H1 (cell line): Measurements from ENCODE around the gene CDR2L. TPM values are rescaled to one million over a fixed set of nuclear protein-coding genes. Genes with fewer than 3 reads are reported as not detected.

Experiments used
- ASH2L ChIP-seq: fragments of 200-600, 300-600 bp; sonication (generic); IDR thresholded peaks from one replicate; pipeline ENCODE4 v1.7.1; 2017; ENCODE audit warnings: low read length
- BRCA1 ChIP-seq: IDR thresholded peaks from 2 replicates; pipeline ENCODE4 v1.6.1; 2012; ENCODE audit warnings: low read depth, low read length, improper control_type of control experiment
- CEBPB ChIP-seq: IDR thresholded peaks from 2 replicates; pipeline ENCODE4 v1.6.1; 2012; ENCODE audit warnings: low read depth, low read length
- CHD1 ChIP-seq: IDR thresholded peaks from 2 replicates; pipeline ENCODE4 v1.6.1; 2012; ENCODE audit warnings: low read depth, low read length, improper control_type of control experiment
- FOSL1 ChIP-seq: IDR thresholded peaks from 2 replicates; pipeline ENCODE4 v1.6.1; 2011; ENCODE audit warnings: mild to moderate bottlenecking, low read depth, low read length, moderate library complexity; ENCODE audit not compliant: insufficient read depth
- GABPA ChIP-seq: IDR thresholded peaks from 2 replicates; pipeline ENCODE4 v1.6.1; 2011; ENCODE audit warnings: mild to moderate bottlenecking, low read length, moderate library complexity, borderline replicate concordance; ENCODE audit not compliant: insufficient read depth
- HDAC2 ChIP-seq, 2 experiments: fragments of 300-600 bp in 1 of 2; sonication (generic) in 1 of 2; IDR thresholded peaks; 2 replicates each; pipeline ENCODE4 v1.6.1; 2011 to 2012; ENCODE audit warnings: low read depth in 2 of 2, low read length in 2 of 2, mild to moderate bottlenecking in 2 of 2, moderate library complexity in 2 of 2, borderline replicate concordance in 1 of 2, inconsistent platforms in 1 of 2
- JUN ChIP-seq: IDR thresholded peaks from 2 replicates; pipeline ENCODE4 v1.6.1; 2011; ENCODE audit warnings: low read depth, mild to moderate bottlenecking, improper control_type of control experiment, low read length
- KDM4A ChIP-seq: IDR thresholded peaks from one replicate; pipeline ENCODE4 v1.7.1; 2012; ENCODE audit warnings: low read depth, mild to moderate bottlenecking, moderate library complexity, low read length, inconsistent platforms; ENCODE audit not compliant: severe bottlenecking
- KDM5A ChIP-seq: fragments of 200-600 bp; IDR thresholded peaks from 2 replicates; pipeline ENCODE4 v1.7.1; 2012; ENCODE audit warnings: mild to moderate bottlenecking, low read length, inconsistent platforms, mixed read lengths
- RAD21 ChIP-seq, 2 experiments: IDR thresholded peaks in 1 of 2; conservative IDR thresholded peaks in 1 of 2; 2 replicates each; pipeline ENCODE4 v1.6.1; 2011; ENCODE audit warnings: low read depth in 2 of 2, low read length in 2 of 2, improper control_type of control experiment in 1 of 2, inconsistent platforms in 1 of 2, mild to moderate bottlenecking in 1 of 2, moderate library complexity in 1 of 2
- SAP30 ChIP-seq: fragments of 300-600 bp; sonication (generic); IDR thresholded peaks from 2 replicates; pipeline ENCODE4 v1.7.1; 2012; ENCODE audit warnings: low read length, moderate library complexity, mild to moderate bottlenecking, inconsistent platforms; ENCODE audit not compliant: insufficient read depth, insufficient replicate concordance
- SIX5 ChIP-seq: IDR thresholded peaks from 2 replicates; pipeline ENCODE4 v1.6.1; 2011; ENCODE audit warnings: mild to moderate bottlenecking, low read depth, low read length
- SRF ChIP-seq: IDR thresholded peaks from 2 replicates; pipeline ENCODE4 v1.6.1; 2011; ENCODE audit warnings: mild to moderate bottlenecking, low read depth, low read length, moderate library complexity
- TAF7 ChIP-seq: optimal IDR thresholded peaks from 2 replicates; pipeline ENCODE3; 2011; ENCODE audit warnings: low read depth, mild to moderate bottlenecking, inconsistent platforms, low read length, moderate library complexity, borderline replicate concordance
- TCF12 ChIP-seq: IDR thresholded peaks from 2 replicates; pipeline ENCODE4 v1.6.1; 2011; ENCODE audit warnings: low read depth, mild to moderate bottlenecking, low read length
- TEAD4 ChIP-seq: IDR thresholded peaks from 2 replicates; pipeline ENCODE4 v1.6.1; 2012; ENCODE audit warnings: low read depth, low read length, inconsistent platforms, mixed read lengths
- polyA plus RNA-seq, 7 experiments: library from polyadenylated mRNA; depleted of rRNA in 3 of 7; stranded (reverse) in 5 of 7; unstranded in 2 of 7; fragments of >200 nt in 5 of 7; fragments of 200-250 nt in 2 of 7; gene quantifications; 1 replicate in 5 of 7; 2 replicates in 1 of 7; 4 replicates in 1 of 7; pipeline versions ENCODE4 v1.2.1 to v1.2.3, GENCODE V29; 2011 to 2013; ENCODE audit warnings: missing spikeins in 2 of 7, mixed read lengths in 2 of 7
- total RNA-seq: library from RNA; stranded (reverse); fragmentation: NEBNext Ultra II Directional; extraction: Animal tissue kit (Norgen Biotek cat#: 25700); gene quantifications from 2 replicates; pipeline ENCODE4 v1.2.1, GENCODE V29; 2021
- TF ChIP-seq, protein P1 (sequence below), 3 experiments: IDR thresholded peaks; 1 replicate in 2 of 3; 2 replicates in 1 of 3; pipeline versions ENCODE4 v1.5.1 to v1.6.1; 2011; ENCODE audit warnings: low read length in 3 of 3, mild to moderate bottlenecking in 3 of 3, inconsistent platforms in 2 of 3, low read depth in 1 of 3, moderate library complexity in 1 of 3; ENCODE audit not compliant: insufficient read depth in 1 of 3; ENCODE audit errors: control extremely low read depth in 1 of 3

CDR2L gene
- total and polyA plus RNA-seq, 2 of the 8 experiments (the other 6 are each of a cell fraction or from before 2014, with no cell fraction given) = 20.4 to 38.1 TPM

DNA sequence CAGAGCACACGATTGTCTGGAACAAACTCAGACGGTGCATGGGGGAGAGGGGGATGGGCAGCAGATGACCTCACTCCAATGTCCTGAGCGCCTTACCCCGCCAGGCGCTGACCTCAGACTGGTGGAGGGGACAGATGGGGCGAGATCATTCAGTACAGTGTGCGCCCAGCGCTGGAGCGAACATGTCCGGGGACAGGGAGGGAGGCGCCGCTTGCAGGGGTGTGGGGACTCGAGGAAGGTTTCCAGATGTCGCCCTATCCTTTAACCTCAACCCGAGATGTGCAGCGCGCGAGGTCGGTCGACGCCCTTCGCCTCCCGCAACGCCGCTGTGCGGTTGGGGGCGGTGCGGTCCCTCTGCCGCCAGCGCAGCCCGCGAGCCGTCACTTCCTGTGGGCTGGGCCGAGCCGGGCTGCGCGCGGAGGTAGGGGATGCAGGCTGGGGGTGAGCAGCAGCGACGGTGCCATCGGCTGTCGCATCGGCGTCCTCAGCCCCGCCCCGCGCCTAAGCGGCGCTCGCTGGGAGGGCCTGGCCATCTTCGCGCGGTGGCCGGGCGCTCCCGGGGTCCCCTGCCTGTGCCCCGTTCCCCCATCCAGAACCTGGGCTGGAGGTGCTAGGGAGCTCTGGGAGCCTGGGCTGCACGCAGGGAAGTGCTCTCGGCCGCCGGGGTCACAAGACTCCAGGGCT lies 5.3 kb upstream of the CDR2L start (continued):
- TF ChIP-seq ASH2L = peak; percentile 99
- TF ChIP-seq TCF12 = no peak
- TF ChIP-seq KDM4A = peak; percentile 96
- TF ChIP-seq CHD1 = no peak
- no peak for TF ChIP-seq TEAD4
- TF ChIP-seq GABPA = no peak; the same call in 1 of the 2 replicates
- no peak for TF ChIP-seq FOSL1
- TF ChIP-seq HDAC2 (IDR thresholded peaks at IDR 0.05; ENCODE audit: borderline replicate concordance in 1 of 2, low read depth in 2 of 2, low read length in 2 of 2) = peak in 1 of 2 experiments; percentile 86; a peak in 1 of 4 replicates
- no peak for TF ChIP-seq KDM5A
- TF ChIP-seq BRCA1 = no peak
- TF ChIP-seq CEBPB = no peak
- TF ChIP-seq SIX5 = no peak
- no peak for TF ChIP-seq RAD21 (IDR thresholded peaks at IDR 0.05 in 1 of 2, conservative IDR thresholded peaks at IDR 0.05 in 1 of 2; ENCODE audit: low read depth in 2 of 2, low read length in 2 of 2)
- TF ChIP-seq TAF7 = no peak
- no peak for TF ChIP-seq SAP30
- TF ChIP-seq SRF = no peak
- peak; percentile 69 for TF ChIP-seq JUN
- TF ChIP-seq, protein P1, sequence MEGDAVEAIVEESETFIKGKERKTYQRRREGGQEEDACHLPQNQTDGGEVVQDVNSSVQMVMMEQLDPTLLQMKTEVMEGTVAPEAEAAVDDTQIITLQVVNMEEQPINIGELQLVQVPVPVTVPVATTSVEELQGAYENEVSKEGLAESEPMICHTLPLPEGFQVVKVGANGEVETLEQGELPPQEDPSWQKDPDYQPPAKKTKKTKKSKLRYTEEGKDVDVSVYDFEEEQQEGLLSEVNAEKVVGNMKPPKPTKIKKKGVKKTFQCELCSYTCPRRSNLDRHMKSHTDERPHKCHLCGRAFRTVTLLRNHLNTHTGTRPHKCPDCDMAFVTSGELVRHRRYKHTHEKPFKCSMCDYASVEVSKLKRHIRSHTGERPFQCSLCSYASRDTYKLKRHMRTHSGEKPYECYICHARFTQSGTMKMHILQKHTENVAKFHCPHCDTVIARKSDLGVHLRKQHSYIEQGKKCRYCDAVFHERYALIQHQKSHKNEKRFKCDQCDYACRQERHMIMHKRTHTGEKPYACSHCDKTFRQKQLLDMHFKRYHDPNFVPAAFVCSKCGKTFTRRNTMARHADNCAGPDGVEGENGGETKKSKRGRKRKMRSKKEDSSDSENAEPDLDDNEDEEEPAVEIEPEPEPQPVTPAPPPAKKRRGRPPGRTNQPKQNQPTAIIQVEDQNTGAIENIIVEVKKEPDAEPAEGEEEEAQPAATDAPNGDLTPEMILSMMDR (IDR thresholded peaks at IDR 0.05; ENCODE audit: control extremely low read depth in 1 of 3, insufficient read depth in 1 of 3, low read depth in 1 of 3, low read length in 3 of 3) = peak in 1 of 3 experiments; percentile 11; a peak in 1 of 4 replicates
- TF ChIP-seq, all 59 proteins: peak for 23
